Hematopoietic multipotent progenitor cell (in vitro differentiated cells): ENCODE data around the gene DNM3. TPM values are rescaled to one million over a fixed set of nuclear protein-coding genes. Genes with fewer than 3 reads are reported as not detected.

Source experiments
- DNase-seq, 3 donors: peaks; one replicate each; pipeline ENCODE4 v3.0.0-alpha.2; 2011 to 2015; ENCODE audit warnings: low read depth in 2 of 3, low spot score in 2 of 3
- total RNA-seq: library from RNA; depleted of rRNA; stranded (reverse); fragments of >200 nt; gene quantifications from one replicate; pipeline ENCODE4 v1.2.3, GENCODE V29; 2012

Gene DNM3
- total RNA-seq, 1 donor, result 4.0 TPM

- DNase-seq, result no peak
Measured at GRCh38 chr1:171966426-171967220, 125.3 kb downstream of the DNM3 start.

- no peak for DNase-seq
Measured at GRCh38 chr1:171969226-171969625, 127.9 kb downstream of the DNM3 start.

- DNase-seq, result peak in 2 of 3 donors; percentile 48 to 66
Measured at GRCh38 chr1:171969813-171970212, 128.5 kb downstream of the DNM3 start.

DNA sequence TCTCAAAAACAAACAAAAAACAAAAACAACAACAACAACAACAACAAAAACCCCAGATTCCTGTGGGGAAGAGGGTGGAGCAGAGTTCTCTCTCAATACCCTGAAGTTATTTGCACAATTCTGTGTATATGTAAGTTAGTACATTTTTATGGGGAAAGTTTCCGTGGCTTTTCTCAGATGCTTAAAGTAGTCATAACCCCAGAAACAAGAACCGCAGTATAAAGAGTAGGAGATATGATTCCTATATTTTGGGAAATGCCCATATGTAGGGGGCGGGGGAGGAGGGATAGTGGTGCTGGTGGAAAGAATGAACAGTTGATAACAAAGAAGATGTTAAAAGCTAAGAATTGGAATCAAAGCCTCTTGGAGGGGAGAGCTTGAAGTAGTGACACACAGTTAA, 131.5 kb downstream of the DNM3 start:
- DNase-seq, result no peak

GRCh38 chr1:171973421-171973820, 132.1 kb downstream of the DNM3 start:
- no peak for DNase-seq

GRCh38 chr1:171981303-171981702, 140.0 kb downstream of the DNM3 start:
- no peak for DNase-seq

- peak in 2 of 3 donors; percentile 27 to 79 for DNase-seq
Measured at GRCh38 chr1:171983584-171983983, 142.3 kb downstream of the DNM3 start.

DNA sequence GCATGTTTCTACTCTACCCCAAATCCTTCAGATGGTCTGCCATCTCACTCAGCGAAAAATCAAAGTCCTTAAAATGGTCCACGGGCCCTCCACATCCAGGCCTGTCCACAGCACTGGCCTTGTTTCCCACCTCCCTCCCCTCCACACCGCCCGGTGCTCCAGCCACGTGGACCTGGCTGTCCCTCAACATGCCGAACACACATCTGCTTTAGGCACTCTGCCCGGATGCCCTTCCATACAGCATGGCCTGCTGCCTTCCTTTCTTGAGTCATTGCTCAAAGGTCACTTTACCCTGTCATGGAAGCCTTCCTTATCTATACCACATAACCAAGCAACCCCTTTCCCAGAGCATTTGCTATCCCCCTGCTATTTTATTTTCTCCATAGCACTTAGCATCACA, 143.0 kb downstream of the DNM3 start:
- no peak for DNase-seq

GRCh38 chr1:171984850-171985485, 143.7 kb downstream of the DNM3 start:
- peak in 2 of 3 donors; percentile 14 to 37 for DNase-seq

DNA sequence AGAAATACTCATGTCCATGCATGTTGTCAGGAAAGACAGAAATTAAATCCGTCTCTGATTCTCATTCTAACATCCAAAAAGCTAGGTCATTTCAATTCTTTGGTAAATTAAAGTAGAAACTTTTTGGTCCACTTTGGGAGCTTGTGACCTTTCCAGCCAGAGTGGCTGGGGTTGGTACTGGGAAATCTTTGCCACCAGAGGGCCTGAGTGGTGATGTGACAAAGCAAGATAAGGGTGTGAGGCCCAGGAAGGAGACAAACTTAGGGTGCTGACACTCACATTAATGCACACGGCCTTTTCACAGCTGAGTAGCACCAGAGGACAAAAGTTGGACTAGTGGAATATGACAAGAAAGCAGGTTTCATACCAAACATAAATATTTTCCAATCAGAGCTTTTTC, 144.3 kb downstream of the DNM3 start:
- DNase-seq, result no peak

GRCh38 chr1:171988243-171988885, 147.1 kb downstream of the DNM3 start:
- no peak for DNase-seq

DNA sequence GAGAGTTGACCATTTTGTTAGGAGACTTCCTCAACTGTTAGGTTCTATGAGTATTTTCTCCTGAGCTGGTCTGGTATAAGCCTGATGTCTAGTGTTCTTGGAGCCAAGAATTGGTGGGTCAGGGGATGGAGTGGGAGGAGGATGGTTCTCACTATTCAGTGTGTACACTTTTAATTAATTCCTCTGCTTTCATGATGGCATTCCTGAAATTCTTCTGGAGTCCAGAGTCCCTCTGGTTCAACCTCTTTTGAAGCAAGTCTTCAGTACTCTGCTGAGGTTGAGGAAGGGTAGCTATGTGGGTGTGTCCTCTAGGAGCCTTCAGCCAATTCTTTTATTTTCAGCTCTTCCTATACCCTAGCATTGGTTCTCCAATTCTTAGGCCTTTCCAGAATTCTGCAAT, 149.1 kb downstream of the DNM3 start:
- DNase-seq, result no peak

- DNase-seq, result no peak
Measured at GRCh38 chr1:171994293-171994692, 153.0 kb downstream of the DNM3 start.

DNA sequence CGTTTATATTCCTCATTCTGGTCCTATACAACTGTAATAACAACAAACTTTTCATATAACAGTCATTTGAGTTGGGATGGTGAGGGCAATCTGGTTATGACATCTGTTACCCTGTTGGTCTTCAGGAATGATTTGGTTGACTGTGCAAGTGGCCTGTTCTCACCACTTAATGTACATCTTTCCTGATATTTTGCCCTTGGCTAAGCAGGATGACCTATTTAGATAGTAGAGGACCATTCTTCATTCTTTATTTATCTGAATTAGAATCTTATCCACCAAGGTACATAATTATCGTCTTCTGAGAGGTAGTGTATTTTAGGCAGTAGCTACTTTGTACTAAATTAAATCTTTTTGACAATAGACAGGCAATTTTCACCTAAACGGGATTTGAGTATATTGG, 154.3 kb downstream of the DNM3 start:
- DNase-seq, result no peak

DNA sequence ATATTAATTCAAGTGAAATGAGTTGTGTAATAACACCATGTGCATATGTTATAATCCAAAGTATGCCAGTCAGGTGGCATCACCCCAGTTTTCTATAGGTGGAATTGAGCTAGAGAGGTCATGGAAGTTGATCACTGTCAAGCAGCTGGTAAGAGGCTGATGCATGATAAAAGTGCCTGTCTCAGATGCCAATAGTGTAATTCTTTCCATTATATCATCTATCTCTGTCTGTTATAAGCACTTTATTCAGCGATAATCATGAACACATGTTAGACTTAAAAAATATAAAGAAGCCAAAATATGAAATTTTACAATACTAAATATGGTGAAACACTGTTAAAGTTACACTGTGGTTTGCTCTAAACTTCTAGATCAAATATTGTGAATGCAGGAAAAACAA, 156.6 kb downstream of the DNM3 start:
- no peak for DNase-seq

- no peak for DNase-seq
Measured at GRCh38 chr1:171998711-171999110, 157.4 kb downstream of the DNM3 start.

DNA sequence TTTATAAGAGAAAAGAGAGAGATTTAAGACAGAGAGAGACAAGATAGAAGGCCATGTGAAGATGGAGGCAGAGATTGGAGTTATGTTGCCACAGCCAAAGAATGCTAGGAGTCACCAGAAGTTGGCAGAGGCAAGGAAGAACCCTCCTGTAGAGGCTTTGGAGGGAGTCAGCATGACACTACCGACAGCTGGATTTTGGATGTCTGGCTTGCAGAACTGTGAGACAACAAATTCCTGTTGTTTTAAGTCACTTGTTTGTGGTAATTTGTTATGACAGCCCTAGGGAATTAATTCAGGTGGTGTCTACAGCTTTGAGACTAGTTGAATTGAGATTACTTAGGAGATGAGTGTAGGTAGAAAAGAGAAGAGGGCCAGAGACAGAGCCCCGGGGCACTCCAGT, 158.5 kb downstream of the DNM3 start:
- DNase-seq, result no peak

GRCh38 chr1:172001288-172001687, 160.0 kb downstream of the DNM3 start:
- no peak for DNase-seq

GRCh38 chr1:172002725-172003345, 161.5 kb downstream of the DNM3 start:
- DNase-seq, result peak in 2 of 3 donors; percentile 46 to 79

DNA sequence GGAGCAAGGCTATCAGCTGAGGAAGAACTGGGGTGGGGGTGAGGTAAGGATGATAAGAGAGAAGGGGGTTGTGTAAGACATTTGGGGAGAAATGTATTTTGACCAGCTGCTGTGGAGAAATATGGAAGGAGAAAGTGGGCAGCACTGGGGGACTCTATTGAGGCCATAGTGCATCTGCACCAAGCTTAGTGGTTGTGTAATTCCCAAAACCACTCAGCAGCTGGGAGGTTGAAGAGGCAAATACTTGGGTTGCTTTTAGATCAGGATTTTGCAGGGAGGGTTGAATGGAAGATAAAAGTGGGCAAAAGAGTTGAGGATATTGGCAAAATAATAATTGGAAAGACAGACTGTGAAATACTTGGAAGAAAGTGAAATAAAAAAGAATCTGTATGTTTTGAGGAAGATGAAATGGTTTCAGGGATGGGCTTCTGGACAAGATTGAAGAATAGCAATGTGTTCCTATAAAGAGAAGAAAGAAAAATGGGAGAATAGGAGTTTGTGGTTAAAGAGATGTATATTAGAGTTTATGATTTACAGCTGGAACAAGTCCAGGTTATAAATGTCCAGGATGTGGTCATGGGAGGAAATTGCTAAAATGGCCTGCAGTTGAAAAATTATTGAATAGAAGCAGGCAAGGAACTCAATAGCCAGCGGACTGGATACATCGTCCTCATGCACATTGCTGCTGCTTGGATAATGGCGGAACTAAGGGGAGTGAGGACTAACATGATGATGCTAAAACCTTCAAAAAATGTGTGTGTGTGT, 162.7 kb downstream of the DNM3 start:
- DNase-seq, result no peak

- DNase-seq, result no peak
Measured at GRCh38 chr1:172004671-172005070, 163.4 kb downstream of the DNM3 start.
